CD4-positive, alpha-beta T cell treated with Interleukin-6 for 4 hours (primary cell): ENCODE data around the gene ZNF592.

Experiments used
- DNase-seq: peaks from one replicate; pipeline ENCODE4 v3.0.0-alpha.2; 2020; ENCODE audit warnings: mixed read lengths

The ZNF592 gene

GRCh38 chr15:84782346-84782745 is 34.0 kb downstream of the ZNF592 start:
- no peak for DNase-seq

GRCh38 chr15:84783493-84784251 is 35.3 kb downstream of the ZNF592 start:
- no peak for DNase-seq

- no peak for DNase-seq
Measured at GRCh38 chr15:84784262-84784661, 35.9 kb downstream of the ZNF592 start.

DNA sequence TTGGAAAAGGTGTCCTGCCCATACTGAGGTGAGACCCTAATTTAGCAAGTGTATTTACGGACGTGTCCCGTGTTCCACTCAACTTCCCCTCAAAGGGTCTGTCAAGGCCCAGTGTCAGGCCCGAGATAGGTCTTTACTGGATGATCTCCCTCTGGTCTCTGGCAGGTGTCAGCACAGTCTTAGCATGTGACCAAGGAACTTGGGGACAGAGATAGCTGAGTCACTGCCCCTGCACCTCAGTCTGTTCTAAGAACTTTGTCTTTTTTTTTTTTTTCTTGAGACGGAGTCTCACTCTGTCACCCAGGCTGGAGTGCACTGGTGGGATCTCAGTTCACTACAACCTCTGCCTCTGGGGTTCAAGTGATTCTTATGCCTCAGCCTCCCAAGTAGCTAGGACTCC is 36.7 kb downstream of the ZNF592 start:
- no peak for DNase-seq

- DNase-seq: no peak
Measured at GRCh38 chr15:84788500-84788899, 40.1 kb downstream of the ZNF592 start.

GRCh38 chr15:84789762-84790161 is 41.4 kb downstream of the ZNF592 start:
- DNase-seq: no peak

GRCh38 chr15:84790676-84791075 is 42.3 kb downstream of the ZNF592 start:
- DNase-seq: no peak

GRCh38 chr15:84791763-84792162 is 43.4 kb downstream of the ZNF592 start:
- no peak for DNase-seq

- DNase-seq: no peak
Measured at GRCh38 chr15:84793431-84794161, 45.2 kb downstream of the ZNF592 start.

DNA sequence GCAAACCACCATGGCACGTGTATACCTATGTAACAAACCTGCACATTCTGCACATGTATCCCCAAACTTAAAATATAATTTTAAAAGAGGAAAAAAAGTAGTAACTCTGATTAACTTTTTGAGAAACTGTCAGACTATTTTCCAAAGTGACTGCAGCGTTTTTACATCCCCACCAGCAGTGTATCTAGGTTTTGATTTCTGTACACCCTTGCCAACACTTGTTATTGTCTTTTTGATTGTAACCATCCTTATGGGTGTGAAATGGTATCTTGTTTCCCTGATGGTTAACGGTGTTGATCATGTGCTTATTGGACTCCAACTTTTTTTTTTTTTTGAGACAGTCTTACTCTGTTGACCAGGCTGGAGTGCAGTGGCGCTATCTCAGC is 45.8 kb downstream of the ZNF592 start:
- no peak for DNase-seq

- no peak for DNase-seq
Measured at GRCh38 chr15:84795186-84795585, 46.8 kb downstream of the ZNF592 start.

DNA sequence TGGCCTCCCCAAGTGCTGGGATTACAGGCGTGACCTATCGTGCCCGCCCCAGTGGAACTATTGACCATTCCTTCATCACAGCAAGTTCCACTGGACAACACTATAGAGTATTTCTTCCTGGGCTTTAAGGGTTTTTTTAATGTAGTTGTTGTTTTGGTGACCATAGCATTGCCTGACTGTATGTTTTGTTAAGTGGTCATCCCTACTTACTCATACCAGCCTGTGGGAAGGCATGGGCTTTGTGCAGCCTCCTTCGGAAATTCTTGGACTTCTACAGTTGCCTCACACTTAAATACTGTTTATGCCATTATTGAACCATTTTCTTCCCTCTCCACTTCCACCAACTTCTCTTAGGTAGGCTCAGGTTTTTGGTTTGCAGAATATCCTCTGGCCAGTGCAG is 48.8 kb downstream of the ZNF592 start:
- DNase-seq: no peak

DNA sequence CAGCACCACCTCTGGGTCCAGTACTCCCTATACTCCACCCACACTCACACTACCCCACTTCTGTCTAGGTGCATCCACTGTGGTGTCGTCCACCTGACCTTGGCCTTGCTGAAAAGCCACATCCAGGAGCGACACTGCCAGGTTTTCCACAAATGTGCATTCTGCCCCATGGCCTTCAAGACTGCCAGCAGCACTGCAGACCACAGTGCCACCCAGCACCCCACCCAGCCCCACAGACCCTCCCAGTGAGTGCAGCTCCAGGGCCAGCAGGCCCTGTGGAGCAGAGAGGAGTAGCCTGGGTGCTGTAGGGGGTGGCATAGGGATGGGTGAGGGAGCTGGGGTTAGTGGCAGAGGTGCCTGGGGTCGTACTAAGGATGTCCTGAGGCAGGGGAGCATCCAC is 49.4 kb downstream of the ZNF592 start:
- DNase-seq: no peak

GRCh38 chr15:84798436-84798946 is 50.1 kb downstream of the ZNF592 start:
- DNase-seq: no peak

GRCh38 chr15:84799511-84800187 is 51.3 kb downstream of the ZNF592 start:
- no peak for DNase-seq

GRCh38 chr15:84800365-84800806 is 52.0 kb downstream of the ZNF592 start:
- no peak for DNase-seq

DNA sequence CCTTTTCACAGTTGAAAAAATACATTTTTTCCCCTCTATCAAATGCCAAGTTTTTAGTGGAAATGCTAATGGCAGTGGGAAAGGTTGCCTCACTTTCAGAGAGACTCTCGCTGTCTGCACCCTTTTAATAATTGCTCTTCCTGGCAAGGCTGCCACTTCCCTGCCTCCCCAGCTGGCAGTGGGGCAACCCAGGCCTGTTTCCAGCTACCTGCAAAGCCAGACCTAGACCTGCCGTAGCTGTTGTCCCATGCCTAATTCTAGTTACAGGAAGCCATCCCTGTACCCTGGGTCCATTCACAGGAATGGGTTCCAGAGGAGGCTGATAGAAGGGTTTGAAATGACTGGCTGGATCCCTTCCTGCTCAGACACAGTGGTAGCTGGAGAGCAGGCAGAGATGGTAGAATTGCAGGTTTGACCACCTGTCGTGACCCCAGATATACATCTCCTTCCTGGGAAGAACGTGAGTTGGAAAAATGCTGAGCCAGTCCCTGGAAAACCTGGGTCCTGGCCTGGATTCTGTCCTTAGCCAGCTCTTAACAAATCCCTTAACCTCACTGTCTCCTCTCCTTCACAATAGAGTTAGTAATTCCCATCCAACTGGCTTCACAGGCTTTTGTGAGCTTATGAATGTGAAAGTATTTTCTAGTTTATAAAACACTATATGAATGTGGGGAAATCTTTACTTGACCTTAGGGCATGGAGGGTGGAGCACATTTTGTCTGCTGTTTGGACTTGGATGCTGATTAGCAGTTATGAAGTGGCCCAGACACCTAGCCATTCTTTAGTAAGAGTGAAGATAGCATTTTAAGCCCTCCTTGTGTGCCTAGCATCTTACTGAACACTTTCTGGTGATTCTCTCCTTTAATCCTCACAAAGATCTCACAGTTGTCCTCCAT is 55.9 kb downstream of the ZNF592 start:
- no peak for DNase-seq

GRCh38 chr15:84805221-84805620 is 56.8 kb downstream of the ZNF592 start:
- no peak for DNase-seq

DNA sequence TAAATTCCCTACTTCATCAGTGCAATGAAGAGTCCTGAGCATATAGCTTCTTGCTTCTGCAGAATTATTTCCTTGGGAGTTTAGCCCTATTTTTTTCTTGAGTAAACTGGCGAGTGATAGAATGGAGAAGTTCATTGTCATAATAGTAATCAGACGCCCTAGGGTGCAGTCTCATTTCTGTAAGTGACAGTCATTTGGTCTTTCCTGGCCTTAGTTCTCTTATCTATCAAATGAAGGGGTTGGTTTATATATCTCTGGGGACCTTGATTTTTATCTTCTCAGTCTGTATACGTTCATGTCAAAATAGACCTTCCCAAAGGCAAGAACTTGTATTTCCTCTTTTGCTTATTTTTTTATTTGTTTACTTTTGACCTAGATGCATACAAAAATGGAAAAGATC is 58.8 kb downstream of the ZNF592 start:
- DNase-seq: no peak

GRCh38 chr15:84810073-84810840 is 61.9 kb downstream of the ZNF592 start:
- no peak for DNase-seq

- DNase-seq: no peak
Measured at GRCh38 chr15:84811151-84811550, 62.8 kb downstream of the ZNF592 start.

DNA sequence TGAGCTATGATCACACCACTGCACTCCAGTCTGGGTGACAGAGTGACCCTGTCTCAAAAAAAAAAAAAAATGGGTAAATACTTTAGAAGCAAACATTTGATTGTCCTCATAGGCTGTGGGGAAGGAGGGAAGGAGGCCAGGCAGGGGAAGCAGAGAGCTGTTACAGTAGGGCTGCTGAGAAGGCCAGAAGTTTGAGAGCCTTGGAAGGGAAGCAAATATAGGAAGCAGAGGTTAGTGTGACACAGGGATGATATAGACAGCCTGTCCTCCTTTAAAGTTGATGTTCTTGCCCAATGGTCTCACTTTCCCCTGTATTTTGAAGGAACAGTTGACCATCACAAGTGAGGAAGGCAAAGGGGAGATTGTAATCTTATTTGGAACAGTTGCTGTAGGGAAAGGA is 63.4 kb downstream of the ZNF592 start:
- no peak for DNase-seq
